ENCODE data around the gene YAE1. TPM values are rescaled to one million over a fixed set of nuclear protein-coding genes. Genes with fewer than 3 reads are reported as not detected.

The YAE1 gene
- total RNA-seq, 1 donor from 2014 or later = 27.8 TPM

- no peak for TF ChIP-seq EZH2 (IDR thresholded peaks at IDR 0.05; ENCODE audit: insufficient read depth, low read length)
- TF ChIP-seq CTCF (IDR thresholded peaks at IDR 0.05; ENCODE audit: insufficient read depth, low read depth, low read length) = peak; percentile 85
- FAIRE-seq (peak; percentile 43), DNase-seq (ENCODE audit: low read depth) (peak; percentile 81)
- no peaks in the 10 kb centered on the region for H3K9me3 ChIP-seq (ENCODE audit: insufficient read depth, low read depth, low read length)
- peaks cover 10% of the 10 kb centered on the region for H3K36me3 Mint-ChIP-seq (ENCODE audit: low read depth, unreplicated experiment)
- no peak overlapping the region for H3K4me3 Mint-ChIP-seq (ENCODE audit: unreplicated experiment)
- H3K27ac ChIP-seq (ENCODE audit: low read depth, low read length) = no peak overlapping the region
- H4K20me1 ChIP-seq (ENCODE audit: insufficient read depth, low read length) = peaks cover 4% of the 10 kb centered on the region
- no peaks in the 10 kb centered on the region for H3K9me3 Mint-ChIP-seq (ENCODE audit: unreplicated experiment)
- peaks cover 4% of the 10 kb centered on the region for H3K4me1 ChIP-seq (ENCODE audit: insufficient read depth, low read length)
- no peak overlapping the region for H3K27ac Mint-ChIP-seq (ENCODE audit: unreplicated experiment)
- H3K9ac ChIP-seq (ENCODE audit: low read length) = peak overlapping the region; percentile 13
- H3K4me1 Mint-ChIP-seq (ENCODE audit: low read depth, unreplicated experiment) = peaks cover 17% of the 10 kb centered on the region
- no peaks in the 10 kb centered on the region for H3K27me3 Mint-ChIP-seq (ENCODE audit: low read depth, unreplicated experiment)
- no peaks in the 10 kb centered on the region for H3K79me2 ChIP-seq (ENCODE audit: insufficient read depth, low read length)
- no peak overlapping the region for H3K4me2 ChIP-seq (ENCODE audit: low read length)
- H3K4me3 ChIP-seq (ENCODE audit: insufficient read depth, low read depth, low read length) = no peak overlapping the region
- no peaks in the 10 kb centered on the region for H3K27me3 ChIP-seq (ENCODE audit: insufficient read depth, low read length)
- no peak overlapping the region for H2AFZ ChIP-seq (ENCODE audit: low read depth, low read length)
- no peaks in the 10 kb centered on the region for H3K36me3 ChIP-seq (ENCODE audit: insufficient read depth, low read length)
Observed at GRCh38 chr7:39580149-39580874, 14.1 kb downstream of the YAE1 start.

GRCh38 chr7:39582536-39582935 lies 16.3 kb downstream of the YAE1 start:
- Histone ChIP-seq H3K4me2 (ENCODE audit: low read length) (no peak overlapping the region), H3K27ac (ENCODE audit: low read depth, low read length) (no peak overlapping the region), H3K27me3 (ENCODE audit: insufficient read depth, low read length) (no peaks in the 10 kb centered on the region), H3K9me3 (ENCODE audit: insufficient read depth, low read depth, low read length) (no peaks in the 10 kb centered on the region), H4K20me1 (ENCODE audit: insufficient read depth, low read length) (no peaks in the 10 kb centered on the region), H3K4me3 (ENCODE audit: insufficient read depth, low read depth, low read length) (no peak overlapping the region), H2AFZ (ENCODE audit: low read depth, low read length) (no peak overlapping the region), H3K36me3 (ENCODE audit: insufficient read depth, low read length) (no peaks in the 10 kb centered on the region), H3K9ac (ENCODE audit: low read length) (no peak overlapping the region), H3K79me2 (ENCODE audit: insufficient read depth, low read length) (no peaks in the 10 kb centered on the region), H3K4me1 (ENCODE audit: insufficient read depth, low read length) (peaks cover 4% of the 10 kb centered on the region)
- Mint-ChIP-seq H3K9me3 (ENCODE audit: unreplicated experiment) (no peaks in the 10 kb centered on the region), H3K36me3 (ENCODE audit: low read depth, unreplicated experiment) (peaks cover 7% of the 10 kb centered on the region), H3K27me3 (ENCODE audit: low read depth, unreplicated experiment) (no peaks in the 10 kb centered on the region), H3K4me1 (ENCODE audit: low read depth, unreplicated experiment) (peaks cover 22% of the 10 kb centered on the region), H3K4me3 (ENCODE audit: unreplicated experiment) (no peak overlapping the region), H3K27ac (ENCODE audit: unreplicated experiment) (no peak overlapping the region)
- DNase-seq (ENCODE audit: low read depth) (no peak), FAIRE-seq (no peak)
- TF ChIP-seq CTCF (IDR thresholded peaks at IDR 0.05; ENCODE audit: insufficient read depth, low read depth, low read length) = no peak
- TF ChIP-seq EZH2 (IDR thresholded peaks at IDR 0.05; ENCODE audit: insufficient read depth, low read length) = no peak

- Histone ChIP-seq H3K27me3 (ENCODE audit: insufficient read depth, low read length) (no peaks in the 10 kb centered on the region), H3K4me2 (ENCODE audit: low read length) (no peak overlapping the region), H4K20me1 (ENCODE audit: insufficient read depth, low read length) (no peaks in the 10 kb centered on the region), H3K9ac (ENCODE audit: low read length) (no peak overlapping the region), H3K79me2 (ENCODE audit: insufficient read depth, low read length) (no peaks in the 10 kb centered on the region), H3K4me3 (ENCODE audit: insufficient read depth, low read depth, low read length) (no peak overlapping the region), H3K27ac (ENCODE audit: low read depth, low read length) (no peak overlapping the region), H3K36me3 (ENCODE audit: insufficient read depth, low read length) (no peaks in the 10 kb centered on the region), H3K4me1 (ENCODE audit: insufficient read depth, low read length) (peaks cover 4% of the 10 kb centered on the region), H2AFZ (ENCODE audit: low read depth, low read length) (no peak overlapping the region), H3K9me3 (ENCODE audit: insufficient read depth, low read depth, low read length) (no peaks in the 10 kb centered on the region)
- Mint-ChIP-seq H3K4me3 (ENCODE audit: unreplicated experiment) (peak overlapping the region; percentile 37), H3K36me3 (ENCODE audit: low read depth, unreplicated experiment) (no peaks in the 10 kb centered on the region), H3K27ac (ENCODE audit: unreplicated experiment) (no peak overlapping the region), H3K9me3 (ENCODE audit: unreplicated experiment) (no peaks in the 10 kb centered on the region), H3K27me3 (ENCODE audit: low read depth, unreplicated experiment) (no peaks in the 10 kb centered on the region), H3K4me1 (ENCODE audit: low read depth, unreplicated experiment) (peaks cover 23% of the 10 kb centered on the region)
- FAIRE-seq (no peak), DNase-seq (ENCODE audit: low read depth) (no peak)
- TF ChIP-seq CTCF (IDR thresholded peaks at IDR 0.05; ENCODE audit: insufficient read depth, low read depth, low read length) = no peak
- TF ChIP-seq EZH2 (IDR thresholded peaks at IDR 0.05; ENCODE audit: insufficient read depth, low read length) = no peak
Observed at GRCh38 chr7:39583539-39583938, 17.3 kb downstream of the YAE1 start.

Data from astrocyte (in vitro differentiated cells and primary cell).